Measurements from ENCODE around the gene DLGAP3.

Gene DLGAP3

DNA sequence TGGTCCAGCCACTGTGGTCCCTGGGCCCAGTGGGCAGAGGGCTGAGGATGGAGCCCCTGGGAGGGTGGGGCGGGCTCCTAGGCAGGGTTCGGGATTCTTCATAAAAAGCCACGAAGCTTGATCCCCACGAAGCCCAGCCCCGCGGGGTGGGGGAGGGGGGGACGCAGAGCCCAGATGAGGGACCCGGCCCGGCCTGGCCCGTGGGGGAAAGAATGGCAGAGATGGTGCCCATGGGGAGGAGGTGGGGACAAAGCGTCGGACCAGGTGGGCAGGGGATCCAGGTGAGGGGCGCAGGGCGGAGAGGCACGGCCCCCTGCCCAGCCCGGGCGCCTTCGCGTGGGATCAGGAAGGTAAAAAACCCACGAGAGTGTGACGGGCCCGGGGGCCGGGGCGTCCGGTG, 63.9 kb downstream of the DLGAP3 start:
- no peak for DNase-seq (ENCODE audit: low spot score)

DNA sequence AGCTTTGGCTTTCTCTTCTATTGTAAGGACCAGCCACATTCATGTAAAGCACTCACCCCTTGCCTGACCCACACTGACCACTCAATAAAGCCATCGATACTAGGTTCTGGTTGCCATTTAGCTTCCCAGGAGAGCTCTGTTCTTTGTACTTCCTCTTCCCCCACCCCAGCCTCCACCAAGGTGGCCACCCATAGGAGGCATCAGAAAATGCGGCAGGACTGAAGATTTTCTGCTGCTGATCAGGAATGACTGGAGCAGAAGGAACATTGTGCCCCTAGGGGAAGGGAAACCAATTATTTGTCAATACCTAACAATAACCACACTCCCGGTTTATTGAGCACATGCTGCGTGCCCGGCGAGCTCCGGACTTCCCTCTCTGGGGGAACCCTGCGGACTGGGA, 64.7 kb downstream of the DLGAP3 start:
- DNase-seq (ENCODE audit: low spot score): no peak

- no peak for DNase-seq (ENCODE audit: low spot score)
Measured at GRCh38 chr1:34863501-34863900, 65.9 kb downstream of the DLGAP3 start.

GRCh38 chr1:34859446-34860200, 69.8 kb downstream of the DLGAP3 start, which contains the start of gene SMIM12:
Gene SMIM12 (minus strand): TSS chr1:34859749. CDS start chr1:34855977, 3,772 bp downstream.
- DNase-seq (ENCODE audit: low spot score): peak; percentile 99

DNA sequence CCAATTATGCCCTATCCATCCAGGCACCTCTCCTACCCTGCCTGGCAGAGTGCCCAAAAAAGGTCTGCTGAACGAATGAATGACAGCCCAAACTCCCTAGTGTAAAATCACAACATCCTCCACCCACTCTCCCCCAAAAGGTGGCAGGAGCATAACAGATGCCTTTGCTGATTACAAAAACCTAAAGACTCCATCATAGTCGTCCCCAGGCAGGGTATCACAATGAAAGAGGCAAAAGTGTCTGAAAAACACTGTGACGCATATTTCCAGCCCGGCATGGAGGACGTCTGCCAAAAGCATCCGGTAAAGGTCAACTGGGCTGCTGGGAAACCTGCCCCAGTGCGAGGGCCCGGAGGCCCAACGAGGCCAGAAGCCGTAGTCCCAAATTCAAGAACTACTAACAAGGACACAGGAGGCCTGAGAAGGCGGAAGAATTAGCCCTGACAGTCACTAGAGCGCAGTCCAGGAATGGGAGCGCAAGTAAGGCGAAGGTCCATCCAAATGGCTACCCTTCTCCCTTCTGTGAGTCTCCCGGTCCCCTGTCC, 70.5 kb downstream of the DLGAP3 start:
- peak; percentile 60 for DNase-seq (ENCODE audit: low spot score)

- no peak for DNase-seq (ENCODE audit: low spot score)
Measured at GRCh38 chr1:34856697-34857096, 72.8 kb downstream of the DLGAP3 start.

DNA sequence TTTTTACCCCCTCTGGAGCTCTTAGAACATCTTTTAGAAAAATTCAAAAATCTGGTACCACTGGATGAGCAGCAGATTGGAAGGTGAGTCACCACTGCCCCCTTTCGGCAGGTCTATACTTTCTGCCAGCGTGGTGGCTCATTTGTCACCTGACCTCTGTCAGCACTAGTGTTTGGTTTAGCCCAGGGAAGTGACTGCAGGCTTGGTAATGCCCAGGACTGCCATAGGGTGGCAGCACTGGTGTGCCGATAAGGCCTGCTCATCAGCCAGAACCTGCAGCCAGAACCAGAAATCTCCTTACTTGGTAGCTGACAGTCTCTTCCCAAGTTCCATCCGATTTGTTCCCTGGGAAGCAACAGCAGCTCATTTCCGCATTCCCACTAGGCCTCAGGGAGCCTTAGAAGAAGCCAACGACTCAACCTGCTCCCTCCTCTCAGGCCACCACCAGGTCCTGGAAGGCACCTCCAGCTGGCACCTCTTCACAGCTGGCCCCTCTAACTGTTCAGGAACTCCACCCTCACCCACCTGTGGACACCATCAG, 76.7 kb downstream of the DLGAP3 start:
- DNase-seq (ENCODE audit: low spot score): peak; percentile 96

DNA sequence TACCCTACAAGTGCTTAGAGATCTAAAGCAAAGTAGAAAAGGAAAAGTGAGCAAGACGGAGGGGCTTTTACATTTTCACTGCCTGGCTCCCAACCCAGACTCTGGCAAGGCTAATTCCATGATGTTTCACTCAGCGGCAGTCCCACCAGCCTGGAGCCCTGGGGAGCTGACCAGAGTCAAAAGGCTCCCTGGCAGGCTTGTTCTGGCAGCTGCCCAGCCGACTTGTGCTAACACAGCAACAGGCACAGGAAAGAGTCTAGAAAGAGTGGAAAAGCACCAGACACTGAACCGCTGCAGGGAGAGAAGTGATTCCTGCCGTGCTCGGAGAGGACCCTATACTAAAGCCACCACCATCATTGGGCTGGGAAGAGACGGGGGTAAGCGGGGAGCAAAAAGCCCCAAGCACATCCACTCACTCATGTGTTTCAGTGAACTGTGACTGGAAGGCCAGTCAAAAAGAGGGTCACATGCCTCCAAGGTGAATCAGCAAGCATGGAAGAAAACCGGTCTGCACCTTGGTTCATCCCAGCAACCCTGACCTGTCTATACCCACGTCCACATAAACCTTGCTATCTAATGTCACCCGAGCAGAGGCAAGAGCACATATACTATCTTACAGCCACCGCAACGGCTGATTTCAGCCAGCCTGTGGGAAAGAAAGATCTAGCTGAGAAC, 77.9 kb downstream of the DLGAP3 start:
- no peak for DNase-seq (ENCODE audit: low spot score)

DNA sequence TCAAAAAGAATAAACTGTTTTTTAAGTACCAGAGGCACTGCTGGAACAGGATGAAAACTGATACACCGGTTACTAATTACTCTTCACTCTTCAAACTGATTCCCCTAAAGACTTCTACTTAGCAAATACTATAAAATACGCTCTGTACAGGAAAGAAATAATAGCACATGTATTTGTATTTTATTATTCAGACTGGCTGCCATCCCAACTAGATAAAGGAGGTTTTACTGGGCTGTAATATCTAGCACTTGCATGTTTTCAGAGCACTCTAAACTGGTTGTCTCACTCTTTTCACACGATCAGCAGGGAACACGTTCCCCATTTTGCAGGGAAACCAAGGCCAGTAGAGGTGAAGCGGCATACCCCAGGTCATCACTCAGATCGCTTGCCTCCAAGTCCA, 79.1 kb downstream of the DLGAP3 start:
- DNase-seq (ENCODE audit: low spot score): no peak

DNA sequence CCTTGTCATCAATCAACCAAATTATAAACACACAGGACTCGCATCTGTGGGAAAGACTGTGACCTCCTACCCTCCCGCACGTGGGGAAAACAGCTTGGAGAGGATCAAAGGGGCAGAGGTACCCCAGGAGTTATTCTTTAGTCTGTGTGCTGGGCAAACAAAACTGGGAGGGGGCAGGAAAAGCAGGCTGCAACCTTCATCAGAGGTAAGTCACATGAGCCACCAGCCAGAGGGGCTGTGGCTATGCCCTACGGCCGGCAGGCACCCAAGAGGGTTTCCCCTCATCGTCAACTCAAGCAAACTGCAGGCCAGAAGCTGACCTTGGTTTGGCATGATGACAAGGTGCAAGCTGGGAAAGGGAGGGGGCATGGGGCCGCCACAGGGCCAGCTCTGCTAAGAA, 82.4 kb downstream of the DLGAP3 start:
- no peak for DNase-seq (ENCODE audit: low spot score)

DNA sequence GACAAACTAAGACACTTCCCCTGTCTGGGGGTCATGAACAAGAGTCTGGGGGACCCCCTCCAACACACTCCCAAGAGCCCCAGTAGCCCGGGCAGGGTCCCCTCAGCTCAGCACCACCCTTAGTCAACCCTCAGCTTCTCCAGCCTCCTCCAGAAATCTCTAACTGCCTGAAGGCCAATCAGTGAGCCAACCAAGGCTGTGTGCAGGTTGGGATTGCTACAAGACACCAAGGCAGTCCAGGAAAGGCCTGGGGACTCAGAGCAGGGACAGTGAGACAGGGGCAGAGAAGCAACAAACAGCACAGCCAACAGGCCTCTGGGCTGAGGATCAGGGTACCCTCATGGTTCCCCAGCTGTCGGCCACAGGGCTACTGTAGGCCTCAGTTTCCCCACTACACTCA, 83.2 kb downstream of the DLGAP3 start:
- DNase-seq (ENCODE audit: low spot score): no peak

- DNase-seq (ENCODE audit: low spot score): no peak
Measured at GRCh38 chr1:34845131-34845901, 84.1 kb downstream of the DLGAP3 start.

DNA sequence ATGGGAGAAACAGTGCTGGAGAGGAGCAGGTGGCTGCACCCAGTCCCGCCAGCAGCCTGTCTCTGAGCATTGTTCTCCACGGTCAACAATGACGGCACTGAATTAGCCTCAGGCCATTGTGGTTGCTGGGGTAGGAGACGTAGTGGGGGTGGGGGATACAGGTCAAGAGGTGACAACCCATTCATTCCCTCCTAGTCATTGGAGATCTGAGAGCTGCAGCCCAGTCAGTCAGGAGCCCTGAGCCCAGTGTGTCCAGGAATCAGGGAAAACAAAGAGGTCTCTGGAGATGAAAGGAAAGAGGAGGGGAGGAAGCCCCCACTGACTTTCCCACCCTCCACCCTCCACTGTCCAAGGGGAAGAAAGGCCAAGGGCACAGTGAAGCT, 85.2 kb downstream of the DLGAP3 start:
- DNase-seq (ENCODE audit: low spot score): no peak

DNA sequence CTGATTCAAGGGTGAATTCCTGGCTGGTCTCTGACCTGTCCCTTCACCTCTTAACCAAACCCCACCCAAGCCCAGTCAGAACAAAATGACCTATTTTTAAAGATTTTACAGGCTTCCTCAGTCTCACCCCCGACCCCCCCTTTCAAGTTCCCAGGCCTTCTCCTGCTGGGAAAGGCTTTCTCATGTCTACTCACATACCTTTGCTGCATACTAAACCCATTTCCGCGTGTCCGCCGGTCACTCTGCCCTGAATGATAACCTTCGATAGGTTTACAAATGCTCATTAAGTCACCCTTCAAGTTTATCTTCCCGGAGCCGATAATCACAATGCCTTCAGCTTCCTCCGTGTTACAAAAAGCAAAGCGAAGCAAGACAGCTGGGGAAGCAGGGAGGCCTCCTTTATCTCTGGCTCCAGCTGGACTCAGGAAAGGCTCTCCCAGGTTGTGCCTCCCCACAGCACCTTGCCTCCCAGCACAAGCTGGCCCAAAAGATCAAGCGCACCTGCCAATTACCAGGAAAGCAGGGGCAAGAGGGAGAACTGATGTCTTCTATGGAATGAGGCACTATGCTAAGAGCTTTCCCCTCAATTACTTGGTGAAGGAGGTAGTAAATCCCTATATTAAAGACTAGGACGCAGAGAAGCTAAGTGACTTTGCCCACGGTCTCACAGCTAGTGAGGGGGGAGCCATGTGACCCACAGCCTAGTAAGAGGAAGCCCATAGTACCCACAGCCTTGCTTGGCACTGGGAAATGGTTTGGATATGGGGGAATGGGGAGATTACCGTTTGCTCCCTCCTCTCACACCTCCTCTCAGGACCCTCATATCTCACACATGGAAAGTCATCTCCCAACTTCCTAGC, 85.8 kb downstream of the DLGAP3 start:
- DNase-seq (ENCODE audit: low spot score): no peak

DNA sequence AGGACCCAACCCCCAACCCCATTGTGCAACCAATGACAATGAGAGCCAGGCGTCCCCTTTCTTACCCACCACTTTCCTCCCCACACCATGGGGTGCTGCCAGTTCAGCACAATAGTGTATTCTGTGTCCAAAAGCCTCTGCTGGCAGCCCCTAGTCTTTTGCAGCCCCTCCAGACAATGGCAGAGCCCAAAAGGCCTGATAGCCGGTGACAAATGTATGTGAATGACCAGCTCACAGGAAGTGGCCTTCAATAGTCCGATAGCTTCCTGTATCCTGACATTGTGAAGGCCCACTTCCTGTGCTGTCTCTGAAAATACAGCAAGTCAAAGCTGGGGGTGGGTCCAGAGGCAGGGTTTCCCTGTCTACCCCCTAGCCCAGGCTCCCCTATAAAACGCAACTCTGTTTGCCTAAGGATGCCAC, 86.5 kb downstream of the DLGAP3 start:
- DNase-seq (ENCODE audit: low spot score): no peak

- DNase-seq (ENCODE audit: low spot score): no peak
Measured at GRCh38 chr1:34842073-34842472, 87.4 kb downstream of the DLGAP3 start.

DNA sequence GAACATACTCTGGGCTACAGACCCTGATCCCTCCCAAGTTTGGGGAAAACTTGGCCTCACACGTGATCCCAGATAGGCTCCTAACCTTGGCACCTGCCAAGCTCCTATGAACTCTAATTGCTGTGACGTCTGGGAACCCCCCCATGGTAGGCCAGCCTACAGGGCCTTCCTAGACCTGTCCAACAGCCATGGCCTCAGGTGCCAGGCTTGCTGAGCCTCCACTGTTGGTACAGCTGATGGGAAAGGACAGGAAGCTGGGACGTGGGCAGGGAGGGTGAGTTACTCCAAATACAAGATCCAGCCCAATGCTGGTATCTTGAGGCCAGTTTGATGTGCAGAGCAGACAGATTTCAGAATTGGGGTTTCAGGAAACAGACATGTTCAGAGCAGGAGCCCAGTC, 89.0 kb downstream of the DLGAP3 start:
- no peak for DNase-seq (ENCODE audit: low spot score)

GRCh38 chr1:34839526-34840305, 89.7 kb downstream of the DLGAP3 start:
- DNase-seq (ENCODE audit: low spot score): no peak

GRCh38 chr1:34833711-34834110, 95.7 kb downstream of the DLGAP3 start:
- no peak for DNase-seq (ENCODE audit: low spot score)

DNA sequence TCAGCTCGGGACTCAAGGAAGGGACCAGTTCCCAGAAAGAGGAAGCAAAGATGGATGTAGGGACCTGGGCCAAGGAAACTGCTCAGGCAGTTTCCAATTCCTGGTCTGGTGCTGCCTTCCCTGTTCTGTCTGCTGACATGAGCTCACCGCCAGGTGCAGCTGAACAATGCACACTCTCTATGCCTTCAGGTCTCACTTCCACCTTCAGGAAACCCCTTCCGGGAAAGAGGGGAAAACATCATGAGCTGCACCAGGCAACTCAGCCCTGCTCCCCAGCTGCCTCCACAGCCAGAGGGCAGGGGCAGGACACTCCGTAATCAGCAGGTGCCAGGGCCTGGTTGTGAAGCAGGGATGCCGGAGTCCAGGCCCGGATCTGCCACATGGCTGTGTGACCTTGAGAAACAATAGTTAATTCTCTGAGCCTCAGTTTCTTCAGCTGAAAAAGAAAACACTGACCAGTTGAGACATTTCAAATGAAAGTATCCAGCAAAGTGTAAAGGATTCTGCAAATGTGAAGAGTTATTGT, 97.7 kb downstream of the DLGAP3 start:
- no peak for DNase-seq (ENCODE audit: low spot score)

Data from AG08395 (cell line).